Stimulated activated CD8-positive, alpha-beta memory T cell treated with anti-CD3 and anti-CD28 coated beads, Interleukin-15, amount 100 ng/mL, for 4 hours (primary cell): ENCODE data around the gene DOP1B.
"Not testable (repeated sequence)": the region's sequence is repeated elsewhere in the genome, so short reads cannot be mapped to it uniquely, and the experiment has no call there.

Experiments used
- DNase-seq, 2 donors: peaks; one replicate each; pipeline ENCODE4 v3.0.0-alpha.2; 2020; ENCODE audit warnings: low read depth in 2 of 2

Gene DOP1B, protein sequence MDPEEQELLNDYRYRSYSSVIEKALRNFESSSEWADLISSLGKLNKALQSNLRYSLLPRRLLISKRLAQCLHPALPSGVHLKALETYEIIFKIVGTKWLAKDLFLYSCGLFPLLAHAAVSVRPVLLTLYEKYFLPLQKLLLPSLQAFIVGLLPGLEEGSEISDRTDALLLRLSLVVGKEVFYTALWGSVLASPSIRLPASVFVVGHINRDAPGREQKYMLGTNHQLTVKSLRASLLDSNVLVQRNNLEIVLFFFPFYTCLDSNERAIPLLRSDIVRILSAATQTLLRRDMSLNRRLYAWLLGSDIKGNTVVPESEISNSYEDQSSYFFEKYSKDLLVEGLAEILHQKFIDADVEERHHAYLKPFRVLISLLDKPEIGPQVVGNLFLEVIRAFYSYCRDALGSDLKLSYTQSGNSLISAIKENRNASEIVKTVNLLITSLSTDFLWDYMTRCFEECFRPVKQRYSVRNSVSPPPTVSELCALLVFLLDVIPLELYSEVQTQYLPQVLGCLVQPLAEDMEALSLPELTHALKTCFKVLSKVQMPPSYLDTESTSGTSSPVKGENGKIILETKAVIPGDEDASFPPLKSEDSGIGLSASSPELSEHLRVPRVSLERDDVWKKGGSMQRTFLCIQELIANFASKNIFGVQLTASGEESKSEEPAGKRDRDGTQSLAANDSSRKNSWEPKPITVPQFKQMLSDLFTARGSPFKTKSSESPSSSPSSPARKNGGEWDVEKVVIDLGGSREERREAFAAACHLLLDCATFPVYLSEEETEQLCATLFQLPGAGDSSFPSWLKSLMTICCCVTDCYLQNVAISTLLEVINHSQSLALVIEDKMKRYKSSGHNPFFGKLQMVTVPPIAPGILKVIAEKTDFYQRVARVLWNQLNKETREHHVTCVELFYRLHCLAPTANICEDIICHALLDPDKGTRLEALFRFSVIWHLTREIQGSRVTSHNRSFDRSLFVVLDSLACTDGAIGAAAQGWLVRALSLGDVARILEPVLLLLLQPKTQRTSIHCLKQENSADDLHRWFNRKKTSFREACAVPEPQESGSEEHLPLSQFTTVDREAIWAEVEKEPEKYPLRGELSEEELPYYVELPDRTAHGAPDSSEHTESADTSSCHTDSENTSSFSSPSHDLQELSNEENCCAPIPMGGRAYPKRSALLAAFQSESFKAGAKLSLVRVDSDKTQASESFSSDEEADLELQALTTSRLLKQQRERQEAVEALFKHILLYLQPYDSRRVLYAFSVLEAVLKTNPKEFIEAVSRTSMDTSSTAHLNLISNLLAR (N-terminal part only)

GRCh38 chr21:36156815-36157670, at the start of gene DOP1B:
DOP1B (plus strand) TSS chr21:36156824; CDS start chr21:36164734, 7,910 bp downstream.
- DNase-seq, result peak in 1 of 2 donors; percentile 23

GRCh38 chr21:36109868-36110267, 46.8 kb upstream of the DOP1B start:
- DNase-seq, result no peak

- no peak for DNase-seq
These were observed 45.4 kb upstream of the DOP1B start for GRCh38 chr21:36111238-36111637.

DNA sequence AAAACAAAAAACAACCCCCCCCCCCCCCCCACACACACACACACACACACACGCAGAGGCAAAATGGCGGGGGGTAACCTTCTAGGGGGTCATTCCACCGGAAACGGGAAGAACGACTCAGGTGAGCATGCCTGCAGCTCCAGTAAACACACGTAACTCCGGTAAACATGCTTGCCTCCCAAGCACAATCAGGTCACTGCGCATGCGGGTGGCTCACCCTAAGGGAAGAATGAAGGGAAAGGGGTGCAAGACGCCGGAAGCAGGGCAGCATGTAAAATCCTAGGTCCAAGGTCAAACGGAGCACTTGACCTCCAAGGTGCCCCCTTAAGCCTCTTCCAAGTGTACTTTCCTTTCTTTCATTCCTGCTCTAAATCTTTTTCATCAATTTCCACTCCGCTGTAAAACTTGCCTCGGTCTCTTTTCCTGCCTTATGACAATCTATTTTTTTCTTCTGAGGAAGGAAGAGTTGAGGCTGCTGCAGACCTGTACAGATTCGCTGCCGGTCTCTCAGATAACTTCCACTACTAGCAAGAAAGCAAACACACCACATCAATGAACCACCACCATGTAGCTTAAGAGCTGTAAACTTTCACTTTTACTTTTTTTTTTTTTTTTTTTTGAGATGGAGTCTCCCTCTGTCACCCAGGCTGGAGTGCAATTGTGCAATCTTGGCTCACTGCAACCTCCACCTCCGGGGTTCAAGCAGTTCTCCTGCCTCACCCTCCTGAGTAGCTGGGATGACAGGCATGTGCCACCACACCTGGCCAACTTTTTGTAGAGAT, 42.8 kb upstream of the DOP1B start:
- no peak for DNase-seq

DNA sequence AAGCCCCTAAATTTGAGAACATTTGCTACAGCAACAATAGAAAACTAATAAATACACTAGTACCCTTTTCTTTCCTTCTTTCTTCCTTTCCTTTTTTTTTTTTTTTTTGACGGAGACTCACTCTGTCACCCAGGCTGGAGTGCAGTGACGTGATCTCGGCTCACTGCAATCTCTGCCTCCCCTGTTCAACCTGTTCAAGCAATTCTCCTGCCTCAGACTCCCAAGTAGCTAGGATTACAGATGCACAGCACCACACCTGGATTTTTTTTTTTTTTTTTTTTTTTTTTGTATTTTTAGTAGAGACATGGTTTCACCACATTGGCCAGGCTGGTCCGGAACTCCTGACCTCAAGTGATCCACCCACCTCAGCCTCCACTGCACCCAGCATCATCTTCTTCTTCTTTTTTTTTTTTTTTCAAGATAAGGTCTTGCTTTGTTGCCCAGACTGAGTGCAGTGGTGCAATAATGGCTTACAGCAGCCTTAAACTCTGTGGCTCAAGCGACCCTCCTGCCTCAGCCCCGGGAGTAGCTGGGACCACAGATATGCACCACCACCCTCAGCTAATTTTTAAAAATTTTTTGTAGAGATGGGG, 41.4 kb upstream of the DOP1B start:
- DNase-seq, result no peak

DNA sequence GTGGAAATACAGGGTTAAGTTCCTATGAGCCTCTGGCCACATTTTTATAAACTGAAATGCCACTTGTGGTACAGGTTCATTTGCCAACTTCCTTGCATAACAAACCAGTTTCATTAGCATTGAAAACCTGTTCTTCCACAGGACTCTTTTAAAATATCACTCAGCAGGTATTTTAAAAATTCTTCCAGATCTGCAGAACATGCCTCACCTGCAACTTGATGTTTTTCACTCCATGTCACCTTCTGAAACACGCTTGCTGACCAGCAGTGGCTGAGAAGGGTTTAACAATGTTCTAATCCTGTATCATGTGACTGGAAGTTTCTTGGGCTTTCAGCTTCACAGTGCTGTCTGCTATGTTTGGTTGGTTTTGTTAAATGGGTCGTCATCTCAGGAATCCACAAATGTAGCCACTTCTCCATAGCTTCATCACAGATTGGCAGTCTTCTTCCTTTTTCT, 39.3 kb upstream of the DOP1B start:
- DNase-seq, result no peak

DNA sequence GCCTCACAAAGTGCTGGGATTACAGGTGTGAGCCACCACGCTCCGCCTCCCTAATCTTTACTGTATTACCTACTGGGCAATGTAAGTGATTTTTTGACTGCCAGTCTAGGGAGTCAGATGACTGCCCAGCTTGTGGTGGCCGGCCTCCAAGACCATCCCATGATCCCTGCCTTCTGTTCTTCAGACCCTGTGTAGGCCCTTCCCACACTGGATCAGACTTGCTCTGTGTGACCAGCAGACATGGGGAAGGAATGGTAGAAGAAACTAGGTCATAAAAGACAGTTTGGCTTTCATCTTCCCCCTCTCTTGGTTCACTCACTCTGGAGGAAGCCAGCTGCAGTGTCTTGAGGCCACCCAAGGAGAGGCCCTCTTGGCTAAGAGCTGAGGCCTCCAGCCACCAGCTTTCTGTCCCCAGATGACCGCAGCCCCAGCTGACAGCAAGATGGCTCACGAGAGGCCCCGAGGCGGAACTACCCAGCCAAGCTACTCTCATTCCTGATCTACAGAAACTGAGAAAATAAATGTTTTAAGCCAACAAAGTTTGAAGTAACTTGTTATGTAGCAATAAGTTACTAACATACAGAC, 36.2 kb upstream of the DOP1B start:
- DNase-seq, result no peak

- DNase-seq, result no peak
These were observed 33.6 kb upstream of the DOP1B start for GRCh38 chr21:36122977-36123376.

- DNase-seq, result no peak
These were observed 32.2 kb upstream of the DOP1B start for GRCh38 chr21:36124395-36124794.

DNA sequence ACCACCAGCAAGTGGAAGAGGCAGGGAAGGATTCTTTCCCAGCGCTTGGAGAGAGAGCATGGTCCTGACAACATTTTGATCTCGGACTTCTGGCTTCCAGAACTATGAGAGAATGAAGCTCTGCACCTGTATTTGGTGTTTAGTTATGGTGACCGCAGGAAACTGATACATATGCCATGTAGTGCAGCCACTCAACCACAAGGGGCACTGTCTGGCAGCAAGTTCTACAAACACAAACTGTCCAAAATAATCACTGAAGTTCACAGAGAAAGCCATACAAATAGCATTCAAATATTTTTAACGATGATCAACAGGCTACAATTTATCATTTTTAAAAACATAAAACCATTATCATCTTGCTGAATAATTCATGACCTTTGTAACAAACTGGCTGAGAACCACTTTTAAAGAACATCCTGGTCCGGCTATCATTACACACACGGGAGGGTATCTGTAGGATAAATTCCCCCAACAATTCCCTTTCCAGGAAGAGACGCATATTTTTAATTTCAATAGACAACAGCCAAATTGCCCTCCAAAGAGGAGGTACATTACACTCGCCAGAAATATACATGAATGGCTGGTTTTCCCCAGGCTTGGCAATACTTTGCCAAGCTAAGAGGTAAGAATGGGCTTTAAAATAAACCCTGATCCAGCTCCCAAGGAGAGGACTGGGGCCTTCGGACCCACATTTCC, 31.0 kb upstream of the DOP1B start:
- no peak for DNase-seq

GRCh38 chr21:36126208-36126565, 30.4 kb upstream of the DOP1B start:
- DNase-seq, result no peak

- no peak for DNase-seq
These were observed 30.0 kb upstream of the DOP1B start for GRCh38 chr21:36126621-36127110.

- no peak for DNase-seq
These were observed 29.2 kb upstream of the DOP1B start for GRCh38 chr21:36127250-36127904.

DNA sequence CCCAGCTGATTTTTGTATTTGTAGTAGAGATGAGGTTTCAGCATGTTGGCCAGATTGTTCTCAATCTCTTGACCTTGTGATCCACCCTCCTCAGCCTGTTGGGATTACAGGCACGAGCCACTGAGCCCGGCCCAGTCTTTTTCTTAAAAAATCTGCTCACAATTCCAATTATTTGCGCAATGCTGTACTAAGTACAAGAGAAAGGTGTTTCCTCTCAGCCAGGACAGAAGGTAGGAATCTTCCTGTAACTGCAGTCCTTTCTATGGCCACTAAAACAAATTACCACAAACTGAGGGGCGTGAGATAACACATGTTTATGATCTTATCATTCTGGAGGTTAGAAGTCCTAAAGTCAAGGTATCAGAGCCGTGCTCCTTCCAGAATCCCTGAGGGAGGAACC, 28.6 kb upstream of the DOP1B start:
- DNase-seq, result no peak

GRCh38 chr21:36129219-36129618, 27.4 kb upstream of the DOP1B start:
- no peak for DNase-seq

DNA sequence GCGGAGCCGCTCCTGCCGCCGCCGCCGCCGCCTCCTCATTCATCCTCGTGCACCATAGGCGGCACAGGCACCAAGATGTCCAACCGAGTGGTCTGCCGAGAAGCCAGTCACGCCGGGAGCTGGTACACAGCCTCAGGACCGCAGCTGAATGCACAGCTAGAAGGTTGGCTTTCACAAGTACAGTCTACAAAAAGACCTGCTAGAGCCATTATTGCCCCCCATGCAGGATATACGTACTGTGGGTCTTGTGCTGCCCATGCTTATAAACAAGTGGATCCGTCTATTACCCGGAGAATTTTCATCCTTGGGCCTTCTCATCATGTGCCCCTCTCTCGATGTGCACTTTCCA, 26.2 kb upstream of the DOP1B start:
- not testable (repeated sequence) for DNase-seq

DNA sequence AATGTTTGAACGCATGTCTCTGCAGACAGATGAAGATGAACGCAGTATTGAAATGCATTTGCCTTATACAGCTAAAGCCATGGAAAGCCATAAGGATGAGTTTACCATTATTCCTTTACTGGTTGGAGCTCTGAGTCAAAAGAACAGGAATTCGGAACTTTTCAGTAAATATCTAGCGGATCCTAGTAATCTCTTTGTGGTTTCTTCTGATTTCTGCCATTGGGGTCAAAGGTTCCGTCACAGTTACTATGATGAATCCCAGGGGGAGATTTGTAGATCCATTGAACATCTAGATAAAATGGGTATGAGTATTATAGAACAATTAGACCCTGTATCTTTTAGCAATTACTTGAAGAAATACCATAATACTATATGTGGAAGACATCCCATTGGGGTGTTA, 25.8 kb upstream of the DOP1B start:
- DNase-seq, result not testable (repeated sequence)

- no peak for DNase-seq
These were observed 23.9 kb upstream of the DOP1B start for GRCh38 chr21:36132696-36133095.
